LNCaP clone FGC (cell line): ENCODE measurements around the gene DPP9.

ENCODE experiments used
- DNase-seq: peaks from one replicate; pipeline ENCODE4 v3.0.0-alpha.2; 2011; ENCODE audit warnings: low read depth
- H3K4me3 ChIP-seq: 2 replicates; pipeline ENCODE4 v1.5.1; 2011; ENCODE audit warnings: mild to moderate bottlenecking, low read depth, low read length, control low read depth
- CTCF ChIP-seq: IDR thresholded peaks from 2 replicates; pipeline ENCODE4 v1.5.1; 2012; ENCODE audit warnings: mild to moderate bottlenecking; ENCODE audit not compliant: control insufficient read depth, insufficient read depth; ENCODE audit errors: extremely low read depth

DPP9 gene

GRCh38 chr19:4694211-4694987 is 29.2 kb downstream of the DPP9 start:
- no peak for TF ChIP-seq CTCF
- peak; percentile 100 for DNase-seq
- peak overlapping the region; percentile 47 for H3K4me3 ChIP-seq

GRCh38 chr19:4693471-4694121 is 30.0 kb downstream of the DPP9 start:
- TF ChIP-seq CTCF, result no peak
- peak overlapping the region; percentile 9; the same call in 1 of the 2 replicates for H3K4me3 ChIP-seq
- no peak for DNase-seq

DNA sequence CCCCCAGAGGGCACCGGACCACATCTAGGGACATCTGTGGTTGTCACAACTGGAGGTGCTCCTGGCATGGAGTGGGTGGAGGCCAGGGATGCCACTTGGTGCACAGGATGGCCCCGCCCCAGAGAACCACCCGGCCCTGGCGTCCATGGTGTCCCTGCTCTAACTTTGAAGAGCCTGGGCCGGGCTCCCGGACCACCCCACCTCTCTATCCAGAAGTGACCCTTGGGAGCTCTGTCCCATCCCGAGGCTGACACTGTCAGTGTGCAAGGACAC is 30.6 kb downstream of the DPP9 start:
- no peak overlapping the region for H3K4me3 ChIP-seq
- DNase-seq, result no peak
- TF ChIP-seq CTCF, result no peak

DNA sequence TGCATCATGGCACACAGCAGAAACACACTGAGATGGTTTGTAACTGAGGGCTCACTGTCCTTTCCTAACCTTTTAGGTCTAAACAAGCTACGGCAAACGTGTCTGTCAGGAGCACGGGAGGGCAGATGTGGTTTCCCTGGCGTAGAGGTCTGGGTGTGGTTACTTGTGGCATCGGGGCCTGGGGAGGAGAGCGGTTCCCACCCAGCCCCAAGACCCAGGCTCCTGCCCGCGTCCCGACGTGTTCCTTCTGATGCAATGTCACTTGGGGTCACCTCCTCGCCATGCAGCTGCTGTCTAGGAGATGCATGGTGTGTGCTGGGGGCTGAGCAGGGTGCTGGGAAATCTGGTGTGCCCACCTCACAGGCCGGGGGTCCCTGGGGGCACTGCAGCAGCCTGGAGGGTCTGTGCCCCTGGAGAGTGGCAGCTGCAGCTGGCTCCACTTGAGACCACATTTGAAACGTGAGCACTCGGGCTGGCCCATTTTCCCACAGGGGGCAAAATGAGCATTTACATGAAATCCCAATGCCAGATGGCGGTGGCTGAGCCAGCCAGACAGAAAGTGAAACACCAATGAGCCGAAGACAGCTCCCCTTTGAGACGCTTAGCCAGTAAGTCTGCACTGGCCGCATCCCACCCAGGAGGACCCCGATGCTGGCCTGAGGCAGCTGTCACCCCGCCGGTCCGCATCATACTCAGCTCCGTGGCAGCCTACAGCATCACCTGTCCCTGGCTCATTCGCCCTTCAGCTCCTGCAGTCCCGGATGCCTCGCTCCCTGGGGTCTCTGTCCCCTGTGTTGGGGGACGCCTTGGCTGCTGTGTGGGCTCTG is 31.2 kb downstream of the DPP9 start:
- no peak for DNase-seq
- no peak for TF ChIP-seq CTCF
- H3K4me3 ChIP-seq, result no peak overlapping the region

DNA sequence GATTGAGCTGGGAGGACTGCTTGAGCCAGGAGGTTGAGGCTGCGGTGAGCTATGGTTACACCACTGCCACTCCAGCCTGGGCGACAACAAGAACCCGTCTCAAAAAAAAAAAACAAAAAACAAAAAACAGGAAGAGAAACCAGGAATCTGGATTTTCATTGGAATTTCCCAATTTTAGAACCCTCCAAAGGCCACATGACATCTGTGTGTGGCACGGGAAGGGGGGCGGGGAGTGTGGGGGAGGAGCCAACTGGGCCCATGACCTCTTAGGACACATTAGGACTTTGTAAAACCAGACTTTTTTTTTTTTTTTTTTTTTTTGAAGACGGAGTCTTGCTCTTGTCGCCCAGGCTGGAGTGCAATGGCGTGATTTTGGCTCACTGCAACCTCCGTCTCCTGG is 32.3 kb downstream of the DPP9 start:
- no peak for TF ChIP-seq CTCF
- no peak for DNase-seq
- no peak overlapping the region for H3K4me3 ChIP-seq

DNA sequence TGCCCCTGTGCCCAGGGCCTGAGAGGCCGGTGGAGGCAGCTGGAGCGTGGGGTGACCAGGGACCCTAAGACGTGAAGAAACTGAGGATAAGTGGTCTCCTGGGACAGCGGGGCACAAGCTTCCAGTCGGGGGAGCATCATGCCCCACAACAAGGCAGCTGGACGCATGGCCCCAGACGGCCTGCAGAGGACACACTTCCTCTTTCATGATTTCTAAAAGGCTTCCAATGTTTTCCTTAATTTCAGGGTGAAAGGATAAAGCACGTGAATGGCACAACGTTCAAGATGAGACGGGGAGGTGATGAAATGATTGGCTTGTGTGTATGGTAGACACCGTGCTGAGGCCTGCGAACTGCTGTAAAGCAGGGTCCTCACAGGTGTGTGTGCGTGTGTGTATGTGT is 33.3 kb downstream of the DPP9 start:
- no peak overlapping the region for H3K4me3 ChIP-seq
- DNase-seq, result no peak
- no peak for TF ChIP-seq CTCF

- TF ChIP-seq CTCF, result no peak
- no peak overlapping the region for H3K4me3 ChIP-seq
- DNase-seq, result no peak
These were observed 34.2 kb downstream of the DPP9 start for GRCh38 chr19:4689403-4689802.
